Smooth muscle cell (in vitro differentiated cells): ENCODE measurements around the gene YLPM1. TPM values are rescaled to one million over a fixed set of nuclear protein-coding genes. Genes with fewer than 3 reads are reported as not detected.

Experiments
- DNase-seq: peaks from one replicate; lab custom pipeline; 2025; ENCODE audit not compliant: unreplicated experiment; lab: John Stamatoyannopoulos, UW
- H2AFZ ChIP-seq: fragments of 200-600 bp; sonication (generic); 2 replicates; pipeline ENCODE4 v1.6.0; 2016; ENCODE audit warnings: antibody characterized with exemption, low read depth, mild to moderate bottlenecking
- H3F3A ChIP-seq: fragments of 200-600 bp; sonication (generic); 2 replicates; pipeline ENCODE4 v1.6.0; 2017; ENCODE audit warnings: antibody characterized with exemption, low read depth
- H3K27ac ChIP-seq: fragments of 200-600 bp; sonication (generic); 2 replicates; pipeline ENCODE4 v1.5.1; 2016; ENCODE audit warnings: low read depth, mild to moderate bottlenecking
- H3K27me3 ChIP-seq: fragments of 200-600 bp; sonication (generic); 2 replicates; pipeline ENCODE4 v1.6.1; 2016; ENCODE audit warnings: low read depth, mild to moderate bottlenecking
- H3K36me3 ChIP-seq: fragments of 200-600 bp; sonication (generic); 2 replicates; pipeline ENCODE4 v1.5.1; 2016; ENCODE audit warnings: low read depth
- H3K4me1 ChIP-seq: fragments of 200-600 bp; sonication (generic); 2 replicates; pipeline ENCODE4 v1.5.1; 2016; ENCODE audit warnings: low read depth
- H3K4me2 ChIP-seq: fragments of 200-600 bp; sonication (generic); 2 replicates; pipeline ENCODE4 v1.6.0; 2016; ENCODE audit warnings: mild to moderate bottlenecking
- H3K4me3 ChIP-seq: fragments of 200-600 bp; sonication (generic); 2 replicates; pipeline ENCODE4 v1.5.1; 2016; ENCODE audit warnings: mild to moderate bottlenecking
- H3K79me2 ChIP-seq: fragments of 200-600 bp; sonication (generic); 2 replicates; pipeline ENCODE4 v1.6.0; 2016; ENCODE audit warnings: low read depth, mild to moderate bottlenecking
- H3K9ac ChIP-seq: fragments of 200-600 bp; sonication (generic); 2 replicates; pipeline ENCODE4 v1.6.0; 2016; ENCODE audit warnings: low read depth
- H3K9me3 ChIP-seq: fragments of 200-600 bp; sonication (generic); replicated peaks from 2 replicates; pipeline ENCODE4 v1.5.1; 2016; ENCODE audit warnings: low read depth
- H4K20me1 ChIP-seq: fragments of 200-600 bp; sonication (generic); 2 replicates; pipeline ENCODE4 v1.6.0; 2016; ENCODE audit warnings: low read depth
- CTCF ChIP-seq: fragments of 200-600 bp; sonication (generic); IDR thresholded peaks from 2 replicates; pipeline ENCODE4 v1.5.1; 2017; ENCODE audit warnings: borderline replicate concordance, mild to moderate bottlenecking, antibody characterized with exemption; ENCODE audit not compliant: insufficient read depth, poor library complexity, severe bottlenecking
- WGBS: methylation state at CpG from one replicate; pipeline ENCODE4 v1.1.7; 2016; ENCODE audit warnings: low lambda C conversion rate; 5-methylcytosine and 5-hydroxymethylcytosine counted together
- polyA plus RNA-seq: library from polyadenylated mRNA; unstranded; fragments of >200 nt; fragmentation: Nextera tagmentation; extraction: Ambion mirVana; gene quantifications from 2 replicates; pipeline ENCODE4 v1.2.1, GENCODE V29; 2016
- total RNA-seq: library from RNA; depleted of rRNA; stranded (reverse); fragments of >200 nt; gene quantifications from 2 replicates; pipeline ENCODE4 v1.2.3, GENCODE V29; 2014

Gene YLPM1
- total and polyA plus RNA-seq, 2 experiments from 2014 or later, result 15.5 to 29.7 TPM

GRCh38 chr14:74765721-74766120, 2.6 kb downstream of the YLPM1 start:
- H3K4me1 ChIP-seq, result peaks cover 20% of the 10 kb centered on the region
- peak overlapping the region; percentile 92 for H3K4me3 ChIP-seq
- H3K9ac ChIP-seq, result peak overlapping the region; percentile 59
- peaks cover 69% of the 10 kb centered on the region for H4K20me1 ChIP-seq
- H3K27ac ChIP-seq, result no peak overlapping the region
- H3K79me2 ChIP-seq, result peaks cover 74% of the 10 kb centered on the region
- no peak for DNase-seq
- no peak for TF ChIP-seq CTCF
- no peak overlapping the region for H2AFZ ChIP-seq
- no peaks in the 10 kb centered on the region for H3F3A ChIP-seq
- H3K27me3 ChIP-seq, result no peaks in the 10 kb centered on the region
- peak overlapping the region; percentile 94 for H3K4me2 ChIP-seq
- no peaks in the 10 kb centered on the region for H3K36me3 ChIP-seq
- H3K9me3 ChIP-seq, result no peaks in the 10 kb centered on the region

GRCh38 chr14:74771399-74771798, 8.3 kb downstream of the YLPM1 start:
- H4K20me1 ChIP-seq, result peaks cover 99% of the 10 kb centered on the region
- no peak for TF ChIP-seq CTCF
- H3K9me3 ChIP-seq, result no peaks in the 10 kb centered on the region
- no peak overlapping the region for H2AFZ ChIP-seq
- H3K27ac ChIP-seq, result no peak overlapping the region
- H3K36me3 ChIP-seq, result no peaks in the 10 kb centered on the region
- WGBS, result 86% methylated on average over 5 of the region's 5 CpGs
- peaks cover 97% of the 10 kb centered on the region for H3K79me2 ChIP-seq
- DNase-seq, result no peak
- H3F3A ChIP-seq, result no peaks in the 10 kb centered on the region
- H3K4me2 ChIP-seq, result no peak overlapping the region
- H3K27me3 ChIP-seq, result no peaks in the 10 kb centered on the region
- no peak overlapping the region for H3K9ac ChIP-seq
- no peak overlapping the region for H3K4me3 ChIP-seq
- H3K4me1 ChIP-seq, result no peaks in the 10 kb centered on the region

GRCh38 chr14:74784634-74785033, 21.5 kb downstream of the YLPM1 start:
- Histone ChIP-seq H3K27me3 (no peaks in the 10 kb centered on the region), H3K27ac (no peak overlapping the region), H3K9me3 (no peaks in the 10 kb centered on the region), H3K4me2 (no peak overlapping the region), H3K4me3 (no peak overlapping the region), H3K36me3 (peaks cover 47% of the 10 kb centered on the region), H4K20me1 (peaks cover 59% of the 10 kb centered on the region), H3F3A (no peaks in the 10 kb centered on the region), H3K4me1 (no peaks in the 10 kb centered on the region), H3K79me2 (peaks cover 33% of the 10 kb centered on the region), H2AFZ (no peak overlapping the region), H3K9ac (no peak overlapping the region)
- DNase-seq, result no peak
- no peak for TF ChIP-seq CTCF

GRCh38 chr14:74785056-74785613, 22.0 kb downstream of the YLPM1 start:
- Histone ChIP-seq H3K9me3 (no peaks in the 10 kb centered on the region), H3K27me3 (no peaks in the 10 kb centered on the region), H3K4me3 (no peak overlapping the region), H3K27ac (no peak overlapping the region), H3K4me1 (no peaks in the 10 kb centered on the region), H3K9ac (no peak overlapping the region), H3K4me2 (no peak overlapping the region), H3F3A (no peaks in the 10 kb centered on the region), H4K20me1 (peaks cover 59% of the 10 kb centered on the region), H3K36me3 (peaks cover 47% of the 10 kb centered on the region), H2AFZ (no peak overlapping the region), H3K79me2 (peaks cover 38% of the 10 kb centered on the region)
- WGBS, result 55% methylated on average over 1 of the region's 1 CpG
- no peak for DNase-seq
- TF ChIP-seq CTCF, result no peak
